Loucy (cell line): ENCODE results near the gene RAB1A.

Source experiments
- H2AFZ ChIP-seq: fragments of 200-600 bp; sonication (generic); 2 replicates; pipeline ENCODE4 v1.6.0; 2016; ENCODE audit warnings: antibody characterized with exemption, mild to moderate bottlenecking, low read length, moderate library complexity
- H3F3A ChIP-seq: fragments of 200-600 bp; 2 replicates; pipeline ENCODE4 v1.6.0; 2016; ENCODE audit warnings: antibody characterized with exemption, low read depth, mild to moderate bottlenecking
- H3K27me3 ChIP-seq: fragments of 200-600 bp; sonication (generic); 2 replicates; pipeline ENCODE4 v1.6.1; 2014; ENCODE audit warnings: low read length, mild to moderate bottlenecking; ENCODE audit not compliant: insufficient read depth, poor library complexity, severe bottlenecking
- H3K36me3 ChIP-seq: fragments of 200-600 bp; sonication (generic); 2 replicates; pipeline ENCODE4 v1.6.1; 2016; ENCODE audit warnings: low read length; ENCODE audit not compliant: insufficient read depth
- H3K4me1 ChIP-seq: fragments of 200-600 bp; sonication (generic); 2 replicates; pipeline ENCODE4 v1.5.1; 2014; ENCODE audit warnings: low read length, mild to moderate bottlenecking; ENCODE audit not compliant: insufficient read depth, poor library complexity, severe bottlenecking
- H3K4me2 ChIP-seq: fragments of 200-600 bp; sonication (generic); 2 replicates; pipeline ENCODE4 v1.6.0; 2014; ENCODE audit warnings: antibody characterized with exemption, low read length, low read depth, mild to moderate bottlenecking; ENCODE audit not compliant: poor library complexity, severe bottlenecking
- H3K4me3 ChIP-seq: fragments of 200-600 bp; sonication (generic); 2 replicates; pipeline ENCODE4 v1.5.1; 2014; ENCODE audit warnings: low read length, mild to moderate bottlenecking, mixed read lengths; ENCODE audit not compliant: poor library complexity, severe bottlenecking
- H3K79me2 ChIP-seq: fragments of 200-600 bp; sonication (generic); 2 replicates; pipeline ENCODE4 v1.6.1; 2014; ENCODE audit warnings: low read length; ENCODE audit not compliant: insufficient read depth
- H3K9ac ChIP-seq: fragments of 200-600 bp; sonication (generic); 2 replicates; pipeline ENCODE4 v1.6.0; 2014; ENCODE audit warnings: mild to moderate bottlenecking, low read depth, low read length, moderate library complexity; ENCODE audit not compliant: poor library complexity, severe bottlenecking
- H3K9me2 ChIP-seq: fragments of 200-600 bp; sonication (generic); replicated peaks from 2 replicates; pipeline ENCODE4 v1.6.1; 2016; ENCODE audit warnings: low read depth, low read length, mixed read lengths
- H3K9me3 ChIP-seq: fragments of 200-600 bp; sonication (generic); 2 replicates; pipeline ENCODE4 v1.6.1; 2014; ENCODE audit warnings: mild to moderate bottlenecking, antibody characterized with exemption, low read length, low read depth; ENCODE audit not compliant: insufficient read depth
- H4K20me1 ChIP-seq: fragments of 200-600 bp; sonication (generic); 2 replicates; pipeline ENCODE4 v1.6.0; 2014; ENCODE audit warnings: antibody characterized with exemption, low read length, mild to moderate bottlenecking; ENCODE audit not compliant: insufficient read depth, poor library complexity, severe bottlenecking
- EZH2phosphoT487 ChIP-seq: fragments of 200-600 bp; IDR thresholded peaks from 2 replicates; pipeline ENCODE4 v1.6.1; 2018; ENCODE audit warnings: antibody characterized with exemption, mild to moderate bottlenecking, moderate library complexity, borderline replicate concordance
- TF ChIP-seq, protein P1 (sequence below): fragments of 200-600 bp; sonication (generic); conservative IDR thresholded peaks from 2 replicates; pipeline ENCODE4 v1.5.1; 2014; ENCODE audit warnings: mild to moderate bottlenecking, antibody characterized with exemption, low read length

RAB1A gene

DNA sequence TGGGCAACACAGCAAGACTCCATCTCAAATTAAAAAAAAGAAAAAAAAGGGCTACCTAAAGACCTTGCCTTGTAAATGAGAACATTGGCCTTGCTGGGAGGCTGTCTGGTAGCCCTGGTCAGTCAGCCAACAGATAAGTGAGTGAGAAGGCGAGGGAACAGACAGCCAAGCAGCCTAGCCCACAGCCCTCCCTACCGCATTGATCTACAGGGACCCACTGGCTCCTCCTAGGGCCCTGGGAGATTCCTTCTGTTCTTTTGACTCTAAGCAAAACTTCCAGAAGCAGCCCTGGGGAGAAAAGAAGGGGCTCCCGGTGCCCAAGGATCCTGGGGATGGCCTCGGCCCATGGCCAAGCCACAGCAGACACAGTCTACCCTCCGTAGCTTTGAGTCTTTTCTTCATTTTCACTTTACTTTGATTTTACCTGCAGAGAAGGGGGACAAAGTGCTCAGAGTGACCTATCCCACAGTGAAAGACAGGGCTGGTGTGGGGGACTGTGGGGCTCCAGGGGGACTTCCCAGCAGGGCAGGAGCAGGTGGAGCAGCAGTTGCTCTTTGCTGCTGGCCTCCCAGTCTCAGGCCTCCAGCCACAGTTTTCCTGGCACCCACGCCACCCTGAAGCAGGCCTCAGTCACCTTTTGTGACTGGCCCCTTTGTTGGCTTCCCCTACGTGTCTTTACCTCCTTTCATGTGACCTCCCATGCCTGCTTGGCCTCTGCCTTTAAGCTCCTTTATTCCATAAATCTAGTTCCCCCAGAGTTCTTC lies 68.6 kb downstream of the RAB1A start:
- no peaks in the 10 kb centered on the region for H3K9me2 ChIP-seq
- H3K27me3 ChIP-seq = no peaks in the 10 kb centered on the region
- peaks cover 44% of the 10 kb centered on the region for H3K79me2 ChIP-seq
- no peak overlapping the region for H3K9ac ChIP-seq
- no peak for TF ChIP-seq EZH2phosphoT487
- TF ChIP-seq, protein P1, sequence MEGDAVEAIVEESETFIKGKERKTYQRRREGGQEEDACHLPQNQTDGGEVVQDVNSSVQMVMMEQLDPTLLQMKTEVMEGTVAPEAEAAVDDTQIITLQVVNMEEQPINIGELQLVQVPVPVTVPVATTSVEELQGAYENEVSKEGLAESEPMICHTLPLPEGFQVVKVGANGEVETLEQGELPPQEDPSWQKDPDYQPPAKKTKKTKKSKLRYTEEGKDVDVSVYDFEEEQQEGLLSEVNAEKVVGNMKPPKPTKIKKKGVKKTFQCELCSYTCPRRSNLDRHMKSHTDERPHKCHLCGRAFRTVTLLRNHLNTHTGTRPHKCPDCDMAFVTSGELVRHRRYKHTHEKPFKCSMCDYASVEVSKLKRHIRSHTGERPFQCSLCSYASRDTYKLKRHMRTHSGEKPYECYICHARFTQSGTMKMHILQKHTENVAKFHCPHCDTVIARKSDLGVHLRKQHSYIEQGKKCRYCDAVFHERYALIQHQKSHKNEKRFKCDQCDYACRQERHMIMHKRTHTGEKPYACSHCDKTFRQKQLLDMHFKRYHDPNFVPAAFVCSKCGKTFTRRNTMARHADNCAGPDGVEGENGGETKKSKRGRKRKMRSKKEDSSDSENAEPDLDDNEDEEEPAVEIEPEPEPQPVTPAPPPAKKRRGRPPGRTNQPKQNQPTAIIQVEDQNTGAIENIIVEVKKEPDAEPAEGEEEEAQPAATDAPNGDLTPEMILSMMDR = no peak
- no peak overlapping the region for H3K4me3 ChIP-seq
- no peak overlapping the region for H3K4me2 ChIP-seq
- no peak overlapping the region for H2AFZ ChIP-seq
- no peaks in the 10 kb centered on the region for H3K36me3 ChIP-seq
- H4K20me1 ChIP-seq = peaks cover 10% of the 10 kb centered on the region
- H3K9me3 ChIP-seq = no peaks in the 10 kb centered on the region
- no peaks in the 10 kb centered on the region for H3F3A ChIP-seq
- H3K4me1 ChIP-seq = peaks cover 34% of the 10 kb centered on the region

DNA sequence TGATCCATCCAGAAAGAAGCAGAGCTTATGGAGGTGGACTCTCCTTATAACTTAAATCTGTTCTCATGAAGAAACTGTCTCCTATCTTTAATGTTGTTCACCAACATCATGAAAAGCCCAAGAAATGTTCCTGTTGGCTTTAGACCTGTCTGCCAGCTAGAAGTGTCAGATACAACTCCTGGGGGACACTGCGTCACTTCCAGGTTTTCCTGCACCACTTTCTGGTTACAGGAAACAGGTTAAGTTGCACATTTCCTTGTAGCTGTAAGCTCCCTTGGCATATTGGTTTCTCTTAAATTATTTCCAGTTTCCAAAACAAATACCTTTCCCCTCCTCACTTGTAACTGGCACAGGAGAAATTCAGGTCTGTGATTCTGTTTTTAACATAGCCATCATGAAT lies 70.8 kb downstream of the RAB1A start:
- H4K20me1 ChIP-seq = peaks cover 10% of the 10 kb centered on the region
- TF ChIP-seq, protein P1 = no peak
- TF ChIP-seq EZH2phosphoT487 = no peak

DNA sequence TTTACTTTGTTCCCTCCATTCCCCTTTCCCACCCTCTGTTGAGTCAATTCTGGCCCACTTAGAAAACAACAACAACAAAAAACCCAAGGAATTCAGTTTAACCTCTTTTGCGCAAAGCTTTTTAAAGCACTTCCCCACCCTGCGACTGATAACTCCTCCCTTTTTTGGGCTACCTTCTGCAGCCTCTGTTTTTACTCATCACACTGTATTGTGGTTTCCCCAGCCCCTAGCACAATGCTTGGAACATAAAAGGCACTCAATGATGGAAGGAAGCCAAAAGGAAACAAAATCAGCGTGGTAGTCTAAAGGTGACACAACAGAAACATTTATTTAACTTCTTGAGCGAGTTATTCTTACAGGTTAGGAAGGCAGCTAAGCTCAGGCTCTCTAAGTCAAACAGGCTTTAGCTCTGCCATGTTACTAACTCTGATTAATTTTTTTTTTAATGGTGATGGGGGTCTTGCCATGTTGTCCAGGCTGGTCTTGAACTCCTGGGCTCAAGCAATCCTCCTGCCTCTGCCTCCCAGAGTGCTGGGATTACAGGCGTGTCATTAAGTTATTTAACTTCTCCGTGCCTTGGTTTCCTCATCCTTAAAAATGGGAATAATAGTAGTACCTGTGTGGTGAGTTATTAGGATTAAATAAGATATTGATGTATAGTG lies 72.4 kb downstream of the RAB1A start:
- no peaks in the 10 kb centered on the region for H3F3A ChIP-seq
- H2AFZ ChIP-seq = peak overlapping the region; percentile 77; the same call in 1 of the 2 replicates
- H3K4me1 ChIP-seq = peaks cover 62% of the 10 kb centered on the region
- H3K9me3 ChIP-seq = no peaks in the 10 kb centered on the region
- H3K9ac ChIP-seq = peak overlapping the region; percentile 76
- peak overlapping the region; percentile 98 for H3K4me2 ChIP-seq
- no peak for TF ChIP-seq EZH2phosphoT487
- TF ChIP-seq, protein P1 = no peak
- peak overlapping the region; percentile 79 for H3K4me3 ChIP-seq
- H3K27me3 ChIP-seq = no peaks in the 10 kb centered on the region
- H4K20me1 ChIP-seq = peaks cover 10% of the 10 kb centered on the region
- peaks cover 56% of the 10 kb centered on the region for H3K79me2 ChIP-seq
- H3K9me2 ChIP-seq = no peaks in the 10 kb centered on the region
- H3K36me3 ChIP-seq = no peaks in the 10 kb centered on the region

More for the DNA sequence above, 70.8 kb downstream of the RAB1A start:
- H2AFZ ChIP-seq = no peak overlapping the region
- no peaks in the 10 kb centered on the region for H3K36me3 ChIP-seq
- H3K9ac ChIP-seq = no peak overlapping the region
- no peak overlapping the region for H3K4me3 ChIP-seq
- peak overlapping the region; percentile 49 for H3K4me2 ChIP-seq
- no peaks in the 10 kb centered on the region for H3K9me3 ChIP-seq
- H3K79me2 ChIP-seq = peaks cover 56% of the 10 kb centered on the region
- H3F3A ChIP-seq = no peaks in the 10 kb centered on the region
- no peaks in the 10 kb centered on the region for H3K9me2 ChIP-seq
- peaks cover 48% of the 10 kb centered on the region for H3K4me1 ChIP-seq
- no peaks in the 10 kb centered on the region for H3K27me3 ChIP-seq
